Measurements from ENCODE around the gene LGALS14.

DNA sequence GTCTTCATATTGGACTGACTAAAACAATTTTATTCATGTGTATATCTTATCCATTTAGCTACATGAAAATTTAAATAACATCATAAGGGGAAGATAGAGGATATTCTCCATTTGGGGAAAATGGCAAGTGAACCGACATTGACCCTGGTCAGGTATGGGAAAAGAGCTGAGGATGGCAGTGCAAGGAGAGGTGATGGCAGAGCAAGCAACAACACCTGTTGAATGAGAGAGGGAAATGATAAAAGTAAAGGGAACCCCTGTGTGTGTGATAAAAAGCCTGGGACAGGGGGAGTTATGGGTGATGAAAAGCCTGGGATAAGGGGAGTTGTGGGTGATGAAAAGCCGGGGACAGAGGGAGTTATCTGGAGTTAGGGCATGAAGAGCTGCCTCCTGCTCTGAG is 29.6 kb downstream of the LGALS14 start:
- no peak for TF ChIP-seq POLR2AphosphoS5 (IDR thresholded peaks at IDR 0.05; ENCODE audit: low read depth, low read length)
- no peak for TF ChIP-seq POLR2A (IDR thresholded peaks at IDR 0.05; ENCODE audit: low read depth, low read length)
